Measurements from ENCODE around the gene USH1C. TPM values are rescaled to one million over a fixed set of nuclear protein-coding genes. Genes with fewer than 3 reads are reported as not detected.

The USH1C gene
- total and polyA plus RNA-seq, 2 experiments from 2014 or later = 0.54 TPM; not detected in 1

DNA sequence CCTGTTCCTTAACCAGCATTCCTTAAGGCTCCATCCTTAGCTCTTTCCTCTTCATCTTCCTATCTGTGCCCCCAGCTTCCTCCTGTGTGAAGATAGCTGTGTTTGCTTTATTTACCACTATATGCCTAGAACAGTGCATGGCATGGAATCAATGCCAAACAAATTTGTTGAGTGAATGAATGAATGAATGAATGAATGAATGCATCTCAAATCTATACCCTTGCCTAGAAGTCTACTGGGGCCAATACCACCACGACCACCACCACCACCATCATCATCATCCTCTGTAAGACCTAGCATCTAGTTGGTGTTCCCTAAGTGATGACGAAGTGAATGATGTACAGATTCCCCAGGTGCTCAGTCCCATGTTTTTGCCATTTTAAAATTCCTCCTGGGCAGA is 2.0 kb upstream of the USH1C start:
- H3K4me1 ChIP-seq (ENCODE audit: low read depth) = no peaks in the 10 kb centered on the region
- no peaks in the 10 kb centered on the region for H3K36me3 ChIP-seq
- DNase-seq (ENCODE audit: low read depth in 1 of 2, low spot score in 1 of 2) = no peak
- H3K4me3 ChIP-seq = no peak overlapping the region
- TF ChIP-seq CTCF (IDR thresholded peaks at IDR 0.05; ENCODE audit: low read depth, low read length) = no peak
- H3K9me3 ChIP-seq (ENCODE audit: low read depth) = no peaks in the 10 kb centered on the region
- no peak overlapping the region for H3K27ac ChIP-seq
- H3K27me3 ChIP-seq = peaks cover 9% of the 10 kb centered on the region

- H3K27ac ChIP-seq = no peak overlapping the region
- no peak for DNase-seq (ENCODE audit: low read depth in 1 of 2, low spot score in 1 of 2)
- no peaks in the 10 kb centered on the region for H3K36me3 ChIP-seq
- H3K4me3 ChIP-seq = no peak overlapping the region
- no peak for TF ChIP-seq CTCF (IDR thresholded peaks at IDR 0.05; ENCODE audit: low read depth, low read length)
- no peaks in the 10 kb centered on the region for H3K9me3 ChIP-seq (ENCODE audit: low read depth)
- H3K4me1 ChIP-seq (ENCODE audit: low read depth) = no peaks in the 10 kb centered on the region
- H3K27me3 ChIP-seq = peaks cover 9% of the 10 kb centered on the region
Observed at GRCh38 chr11:17543574-17544180, 539 bp downstream of the USH1C start.

DNA sequence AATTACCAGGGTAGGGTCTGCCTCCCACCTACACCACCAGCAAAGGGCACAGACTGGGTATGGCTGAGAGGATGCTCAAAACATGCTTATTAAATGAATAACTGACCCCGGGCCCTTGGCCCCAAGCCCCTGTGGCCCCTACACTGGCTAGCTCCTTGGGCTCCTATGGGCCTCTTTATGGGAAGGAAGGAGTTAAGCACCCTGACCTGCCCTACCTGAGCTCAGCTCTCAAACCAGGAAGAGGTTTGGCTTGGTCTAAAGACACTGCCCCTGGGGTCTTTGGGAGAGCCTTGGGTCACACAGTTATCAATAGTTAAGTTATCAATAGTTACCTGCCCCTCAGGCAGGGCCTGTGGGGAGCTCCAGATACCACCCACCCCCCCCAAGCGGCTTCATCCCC is 1.2 kb downstream of the USH1C start:
- Histone ChIP-seq H3K27ac (no peak overlapping the region), H3K27me3 (peaks cover 9% of the 10 kb centered on the region), H3K9me3 (ENCODE audit: low read depth) (no peaks in the 10 kb centered on the region), H3K4me3 (no peak overlapping the region), H3K36me3 (no peaks in the 10 kb centered on the region), H3K4me1 (ENCODE audit: low read depth) (no peaks in the 10 kb centered on the region)
- DNase-seq (ENCODE audit: low read depth in 1 of 2, low spot score in 1 of 2) = no peak
- TF ChIP-seq CTCF (IDR thresholded peaks at IDR 0.05; ENCODE audit: low read depth, low read length) = no peak

GRCh38 chr11:17542249-17542648 is 2.0 kb downstream of the USH1C start:
- Histone ChIP-seq H3K4me3 (no peak overlapping the region), H3K27me3 (peaks cover 9% of the 10 kb centered on the region), H3K27ac (no peak overlapping the region), H3K4me1 (ENCODE audit: low read depth) (no peaks in the 10 kb centered on the region), H3K36me3 (no peaks in the 10 kb centered on the region), H3K9me3 (ENCODE audit: low read depth) (no peaks in the 10 kb centered on the region)
- no peak for TF ChIP-seq CTCF (IDR thresholded peaks at IDR 0.05; ENCODE audit: low read depth, low read length)
- no peak for DNase-seq (ENCODE audit: low read depth in 1 of 2, low spot score in 1 of 2)

- H3K27me3 ChIP-seq = peaks cover 9% of the 10 kb centered on the region
- no peak for TF ChIP-seq CTCF (IDR thresholded peaks at IDR 0.05; ENCODE audit: low read depth, low read length)
- DNase-seq (ENCODE audit: low read depth in 1 of 2, low spot score in 1 of 2) = no peak
- no peaks in the 10 kb centered on the region for H3K9me3 ChIP-seq (ENCODE audit: low read depth)
- H3K4me1 ChIP-seq (ENCODE audit: low read depth) = no peaks in the 10 kb centered on the region
- H3K36me3 ChIP-seq = no peaks in the 10 kb centered on the region
- H3K27ac ChIP-seq = no peak overlapping the region
- H3K4me3 ChIP-seq = no peak overlapping the region
Observed at GRCh38 chr11:17541330-17541885, 2.8 kb downstream of the USH1C start.

All from cardiac muscle cell (in vitro differentiated cells and primary cell).